DMS153 treated with DMSO at 0.1 percent for 48 hours (cell line): Measurements from ENCODE around the gene BNC2.

Experiments
- DNase-seq: peaks from one replicate; lab custom pipeline; 2025; ENCODE audit not compliant: unreplicated experiment; lab: John Stamatoyannopoulos, UW

Gene BNC2

DNA sequence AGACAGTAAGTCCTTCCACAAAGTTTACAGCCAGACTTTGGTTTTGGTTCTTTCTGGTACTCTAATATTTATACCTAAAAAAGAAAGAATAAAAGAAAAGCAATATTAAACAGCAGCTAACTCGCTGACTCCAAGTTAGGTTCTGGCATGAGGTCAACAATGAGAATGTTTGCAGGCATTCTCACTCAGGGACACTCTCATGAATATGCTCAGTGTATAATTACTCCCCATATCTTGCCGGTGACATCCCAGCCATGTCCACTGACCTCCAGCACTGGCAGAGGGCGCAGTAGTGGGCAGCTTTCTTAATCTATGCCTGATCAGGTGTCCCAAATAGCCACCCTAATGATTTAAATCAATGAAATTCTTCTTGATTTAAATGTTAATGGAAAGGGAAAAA lies 151.5 kb downstream of the BNC2 start:
- no peak for DNase-seq

DNA sequence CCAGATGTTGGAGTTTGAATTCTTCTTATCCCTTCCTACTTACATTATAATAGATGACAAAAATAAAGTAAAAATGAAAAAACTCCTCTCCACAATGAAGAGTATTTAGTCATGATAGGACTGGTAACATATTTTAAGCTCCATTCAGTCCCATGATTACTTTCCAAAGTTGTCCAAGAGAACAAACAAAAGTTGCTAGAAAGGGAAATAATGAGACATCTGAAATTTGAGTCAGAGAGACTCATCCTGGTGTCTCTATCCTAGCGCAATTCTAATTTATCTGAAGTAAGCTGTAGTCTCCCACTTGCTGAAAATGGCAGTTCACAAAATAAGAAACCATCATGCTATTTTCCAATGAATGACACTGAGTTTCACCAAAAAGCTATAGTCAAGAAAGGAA lies 152.2 kb downstream of the BNC2 start:
- no peak for DNase-seq

DNA sequence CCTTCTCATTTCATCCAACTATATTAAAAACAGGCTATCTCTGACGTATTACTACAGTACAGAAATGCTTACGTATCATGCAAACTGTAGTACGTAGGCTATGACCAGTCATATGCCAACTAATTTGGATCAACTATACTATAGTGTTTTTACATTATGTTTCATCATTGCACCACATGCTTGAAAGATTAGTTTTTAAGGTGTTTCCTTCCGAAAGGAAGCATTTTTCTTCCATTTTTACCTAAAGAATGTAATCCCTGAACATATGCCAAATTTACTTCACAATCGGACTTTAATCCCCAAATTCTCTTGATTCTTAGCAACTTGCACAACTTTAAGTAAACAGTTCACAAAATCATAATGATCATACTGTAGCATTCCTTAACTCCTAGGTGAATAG lies 153.9 kb downstream of the BNC2 start:
- no peak for DNase-seq

DNA sequence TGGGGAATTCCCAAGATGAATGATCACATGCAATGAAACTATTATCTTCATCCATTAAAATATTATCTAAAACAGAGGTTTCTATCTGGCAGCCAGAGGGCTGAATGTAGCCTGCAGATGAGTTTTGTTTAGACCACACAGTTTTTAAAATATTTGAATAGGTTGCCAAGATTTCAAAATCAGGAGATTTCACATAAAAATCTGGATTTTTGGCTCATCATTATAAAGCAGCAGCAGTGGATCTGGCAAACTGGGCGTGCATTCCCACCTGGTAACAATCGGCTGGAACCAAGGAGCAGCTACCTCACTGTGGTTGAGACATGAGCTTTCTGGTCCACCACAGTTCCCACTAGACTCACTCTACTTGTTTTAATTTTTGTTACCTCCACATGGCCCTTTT lies 155.1 kb downstream of the BNC2 start:
- DNase-seq: no peak

DNA sequence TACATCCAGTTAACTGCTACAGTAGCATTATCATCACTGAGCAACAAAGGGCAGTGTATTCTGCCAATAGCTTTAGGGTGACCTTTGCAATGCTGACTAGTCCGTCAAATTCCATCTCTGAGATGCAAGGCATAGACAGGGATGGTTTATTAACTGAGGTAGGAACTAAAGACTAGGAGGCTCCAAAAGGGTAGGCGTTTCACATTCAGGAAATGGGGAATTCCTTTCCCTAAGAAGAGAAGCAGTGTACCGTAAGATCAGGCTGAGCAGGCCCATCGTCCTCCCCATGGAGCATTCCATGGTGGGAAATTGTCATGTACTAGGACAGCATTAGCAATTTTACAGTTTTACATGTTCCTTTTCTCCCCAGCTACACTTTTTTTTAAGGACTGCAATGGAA lies 157.7 kb downstream of the BNC2 start:
- DNase-seq: no peak

DNA sequence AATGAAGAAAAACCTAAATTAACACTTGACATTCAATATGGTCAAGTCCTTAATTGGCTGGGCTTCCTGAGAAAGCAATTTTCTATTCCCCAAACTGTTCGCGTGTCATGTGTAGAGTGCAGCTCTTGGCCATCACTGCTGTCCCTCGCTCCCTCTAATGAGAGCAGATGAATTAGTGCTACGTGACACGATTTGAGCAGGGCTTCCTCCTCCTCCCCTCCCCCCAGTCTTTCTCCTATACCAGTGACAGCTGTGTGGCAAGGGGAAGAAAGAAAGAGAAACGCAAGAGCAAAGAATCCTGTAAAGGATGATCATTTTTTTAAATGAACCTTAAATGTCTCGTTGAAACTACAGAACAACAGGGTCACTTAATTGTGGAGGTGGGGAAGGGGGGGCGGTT lies 159.6 kb downstream of the BNC2 start:
- DNase-seq: no peak

DNA sequence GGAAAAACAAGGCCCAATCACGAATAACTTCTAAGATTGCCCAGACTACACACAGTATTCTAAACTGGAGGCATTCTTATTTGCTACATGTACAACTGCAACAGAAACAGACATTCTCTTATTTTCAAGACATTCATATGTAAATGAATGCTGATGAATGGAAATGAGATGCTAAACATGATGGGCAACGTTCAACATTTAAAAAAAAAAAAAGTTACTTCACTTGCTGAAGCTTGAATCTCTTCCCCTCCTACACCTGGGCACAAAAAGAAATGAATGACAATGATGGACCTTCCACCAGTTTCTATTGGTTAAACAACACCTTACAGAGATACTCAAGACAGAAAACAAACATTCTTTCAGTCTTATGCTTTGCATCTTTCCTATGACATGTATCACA lies 160.5 kb downstream of the BNC2 start:
- no peak for DNase-seq

DNA sequence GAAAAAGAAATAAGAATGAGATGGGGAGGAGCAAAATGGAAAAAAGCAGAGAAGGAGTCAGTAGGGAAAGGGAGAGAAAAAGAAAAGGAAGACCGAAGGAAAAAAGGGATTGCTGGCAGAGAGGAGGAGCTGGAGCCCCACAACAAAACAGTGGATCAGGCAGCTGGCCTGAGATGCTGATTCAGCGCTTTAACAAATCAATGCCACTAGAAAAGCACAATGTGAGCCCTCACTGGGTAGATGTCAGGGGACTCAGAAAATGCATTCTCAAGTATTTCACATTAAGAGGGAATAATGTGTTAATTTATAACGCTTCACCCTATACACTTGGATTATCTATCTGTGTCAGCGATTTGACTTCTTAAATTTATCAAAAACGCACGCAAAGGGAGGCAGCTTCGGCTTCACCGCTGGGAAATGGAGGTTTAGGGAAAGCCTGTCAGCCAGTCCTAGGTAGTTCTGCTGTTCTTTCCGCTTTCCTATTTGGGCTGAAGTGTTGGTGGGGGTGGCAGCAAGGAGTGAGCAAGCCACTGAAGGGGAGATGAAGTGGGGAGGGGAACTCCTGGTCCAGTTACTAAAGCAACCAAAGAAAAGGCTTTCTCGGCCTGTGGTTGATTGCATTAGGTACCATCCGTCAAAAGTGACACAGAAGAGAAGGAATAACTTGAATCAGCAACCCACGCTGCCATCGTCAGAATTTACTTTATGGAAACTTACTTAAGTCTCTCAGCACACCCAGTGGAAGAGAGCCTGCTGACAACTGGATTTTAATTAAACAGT lies 161.6 kb downstream of the BNC2 start:
- DNase-seq: no peak

DNA sequence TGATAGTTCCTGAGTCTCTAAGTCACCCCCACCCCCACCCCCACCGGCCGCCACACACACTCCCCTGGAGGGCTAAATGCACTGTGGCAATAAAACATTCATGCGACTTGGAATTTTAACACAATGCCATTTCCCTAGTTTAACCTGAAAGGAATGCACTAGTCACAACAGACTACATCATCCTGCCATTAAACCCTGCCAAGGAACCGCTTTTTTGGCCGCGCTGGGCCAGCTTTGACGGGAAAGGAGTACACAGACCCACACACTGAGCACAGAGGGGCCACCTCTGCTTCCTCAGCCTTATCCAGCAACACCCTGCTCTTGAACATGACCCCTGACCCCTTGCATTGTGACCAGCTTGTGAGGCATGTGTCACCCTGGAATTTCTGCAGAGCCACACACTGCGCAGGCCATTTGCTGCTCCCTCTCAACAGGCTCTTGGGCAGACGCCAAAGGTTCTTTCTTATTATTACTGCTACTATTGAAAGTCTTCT lies 165.3 kb downstream of the BNC2 start:
- no peak for DNase-seq

DNA sequence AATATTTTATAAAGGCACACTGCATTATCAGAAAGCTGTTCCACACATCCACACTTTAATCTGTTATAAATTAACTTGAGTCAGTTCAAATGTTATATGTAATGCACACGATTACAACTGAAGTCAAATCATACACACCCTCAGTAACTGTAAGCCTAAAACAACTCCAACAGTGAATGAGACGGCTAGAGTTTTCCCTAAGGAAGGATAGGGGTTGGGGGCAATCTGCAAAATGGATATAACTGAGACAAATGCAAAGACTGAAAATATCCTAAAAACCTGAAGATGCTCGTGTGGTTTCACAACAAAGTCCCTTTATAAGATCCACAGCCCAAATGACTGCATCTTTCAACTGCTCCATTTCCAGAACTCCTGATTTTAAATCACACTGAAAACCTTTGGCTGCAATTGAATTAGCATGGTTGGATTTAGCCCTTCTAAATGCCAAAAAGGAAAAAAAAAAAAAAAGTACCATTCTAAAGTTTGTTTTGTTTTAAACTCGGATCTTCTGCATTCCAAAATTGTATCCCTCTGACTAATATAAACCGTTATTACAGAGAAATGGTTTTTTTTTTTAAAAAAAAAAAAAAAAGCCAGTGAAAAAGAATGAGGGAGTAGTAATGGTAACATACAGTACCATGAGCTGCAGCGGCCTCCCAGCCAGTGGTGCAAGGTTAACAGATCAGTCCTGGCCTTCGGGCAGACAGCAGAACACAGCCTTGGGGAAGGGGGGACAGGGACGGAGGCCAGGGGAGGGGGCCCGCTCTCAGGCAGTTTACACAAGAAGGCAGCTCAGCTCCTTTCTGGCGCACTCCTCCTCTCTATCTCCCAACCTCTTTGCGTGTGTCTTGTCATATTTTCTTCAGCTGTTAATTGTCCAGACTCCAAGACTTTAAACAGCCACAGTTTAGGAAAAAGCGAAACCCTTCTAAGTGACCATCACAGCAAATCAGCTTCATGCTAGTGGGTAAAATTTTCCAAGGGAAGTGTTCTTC lies 166.1 kb downstream of the BNC2 start:
- DNase-seq: no peak

DNA sequence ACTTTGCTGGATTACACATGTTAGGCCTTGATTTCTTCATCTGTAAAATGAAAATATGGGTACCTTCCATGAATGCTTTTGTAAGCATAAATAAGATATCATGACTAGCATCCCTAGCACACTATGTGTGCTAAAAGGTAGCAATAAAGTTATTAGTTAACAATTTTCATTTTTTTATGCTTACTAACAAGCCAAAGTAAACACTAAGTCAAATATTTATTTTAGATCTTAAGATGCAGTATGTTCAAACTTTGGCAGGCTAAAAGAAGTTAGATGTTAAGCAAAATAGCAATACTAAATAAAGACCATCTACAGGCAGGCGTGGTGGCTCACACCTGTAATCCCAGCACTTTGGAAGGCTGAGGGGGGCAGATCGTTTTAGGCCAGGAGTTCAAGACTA lies 169.1 kb downstream of the BNC2 start:
- DNase-seq: no peak

DNA sequence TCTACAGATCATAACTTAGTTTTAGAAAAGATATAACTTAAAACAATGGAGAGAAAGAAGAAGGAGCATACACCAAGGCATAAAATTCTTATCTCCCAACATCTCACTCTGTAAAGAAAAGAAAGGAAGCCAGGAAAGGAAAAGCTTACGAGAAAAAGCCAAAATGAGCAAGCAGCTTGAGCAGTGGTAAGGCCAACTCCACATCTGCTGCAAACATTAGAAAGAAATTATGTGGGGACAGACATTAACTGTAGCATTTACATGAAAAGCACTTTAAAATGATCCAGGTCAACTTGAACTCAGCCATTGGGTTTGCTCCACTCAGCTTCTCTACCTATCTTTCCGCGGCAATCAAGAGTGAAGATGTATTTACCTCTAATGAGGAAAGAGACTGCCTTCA lies 176.9 kb downstream of the BNC2 start:
- no peak for DNase-seq

DNA sequence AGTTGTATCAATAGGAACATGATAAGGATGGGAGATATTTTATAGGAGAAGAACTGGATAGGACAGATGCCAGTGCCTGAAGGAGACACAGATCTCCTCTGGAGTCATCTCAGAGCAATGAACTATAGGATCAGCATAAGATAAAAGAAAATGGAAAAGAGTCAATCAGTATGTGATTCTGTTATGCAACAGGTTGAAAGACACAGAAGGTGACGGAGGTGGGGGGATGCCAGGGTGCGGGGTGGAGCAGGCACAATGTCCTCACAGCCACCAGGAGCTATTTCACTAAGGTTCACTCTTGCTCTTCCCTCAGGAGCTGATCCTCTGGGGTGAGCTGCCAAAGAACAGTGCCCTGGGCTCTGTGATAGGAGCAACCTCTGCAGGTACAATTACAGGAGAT lies 179.8 kb downstream of the BNC2 start:
- no peak for DNase-seq

DNA sequence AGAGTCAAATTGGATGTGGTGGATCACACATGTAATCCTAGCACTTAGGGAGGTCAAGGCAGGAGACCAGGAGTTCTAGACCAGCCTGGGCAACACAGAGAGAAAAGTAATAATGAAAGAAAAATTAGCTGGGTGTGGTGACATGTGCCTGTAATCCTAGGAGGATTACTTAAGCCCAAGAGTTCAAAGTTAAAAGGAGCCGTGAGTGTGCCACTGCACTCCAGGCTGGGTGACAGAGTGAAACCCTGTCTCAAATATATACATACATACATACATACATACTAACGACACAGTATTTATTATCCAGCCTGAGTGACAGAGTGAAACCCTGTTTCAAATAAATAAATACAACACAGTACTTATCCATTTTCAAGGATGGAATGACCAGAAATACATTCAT lies 180.3 kb downstream of the BNC2 start:
- DNase-seq: no peak

DNA sequence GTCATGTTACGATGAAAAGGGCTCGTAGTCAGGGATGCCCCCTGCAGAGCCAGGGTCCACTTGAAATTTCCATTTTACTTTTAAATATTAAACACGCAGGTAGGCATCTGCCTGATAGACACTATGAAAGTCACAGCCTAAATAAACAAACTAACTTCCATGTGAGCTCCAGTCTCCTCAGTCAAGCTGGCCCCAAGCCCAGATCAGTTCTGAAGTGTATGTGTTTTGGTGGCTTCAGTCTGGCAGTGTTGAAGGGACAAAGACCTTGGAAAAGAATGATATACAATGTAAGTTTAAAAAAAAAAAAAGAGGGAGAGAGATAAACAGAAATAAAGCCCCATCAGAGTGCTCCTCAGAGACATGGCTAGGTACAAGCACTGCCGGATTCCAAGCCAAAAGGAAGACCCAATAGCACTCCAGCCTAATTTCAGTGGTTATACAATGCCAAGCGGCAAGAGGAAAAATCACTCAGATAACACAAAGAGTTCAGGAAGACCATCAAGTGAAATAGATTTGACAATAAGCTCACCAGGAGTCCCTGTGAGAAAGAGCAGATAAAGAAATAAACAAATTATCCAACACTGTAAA lies 181.0 kb downstream of the BNC2 start:
- peak; percentile 82 for DNase-seq

DNA sequence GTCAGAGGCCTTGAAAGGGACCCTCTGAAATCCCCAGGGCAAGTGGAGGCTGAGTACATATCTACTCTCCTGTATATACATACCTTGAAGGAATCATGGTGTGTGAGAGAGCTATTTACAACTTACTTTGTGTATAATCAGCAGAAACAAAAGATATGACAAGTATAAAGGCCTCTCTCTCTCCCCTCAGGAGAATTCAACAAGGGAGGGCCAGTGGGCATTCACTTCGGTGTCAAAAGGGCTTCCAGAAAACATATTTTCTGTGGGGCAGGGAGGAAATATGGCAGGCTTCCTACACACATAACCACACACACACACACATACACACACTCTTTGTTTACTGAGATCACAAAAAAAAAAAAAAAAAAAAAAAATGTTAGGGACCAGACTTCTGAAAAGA lies 181.7 kb downstream of the BNC2 start:
- DNase-seq: peak; percentile 31

DNA sequence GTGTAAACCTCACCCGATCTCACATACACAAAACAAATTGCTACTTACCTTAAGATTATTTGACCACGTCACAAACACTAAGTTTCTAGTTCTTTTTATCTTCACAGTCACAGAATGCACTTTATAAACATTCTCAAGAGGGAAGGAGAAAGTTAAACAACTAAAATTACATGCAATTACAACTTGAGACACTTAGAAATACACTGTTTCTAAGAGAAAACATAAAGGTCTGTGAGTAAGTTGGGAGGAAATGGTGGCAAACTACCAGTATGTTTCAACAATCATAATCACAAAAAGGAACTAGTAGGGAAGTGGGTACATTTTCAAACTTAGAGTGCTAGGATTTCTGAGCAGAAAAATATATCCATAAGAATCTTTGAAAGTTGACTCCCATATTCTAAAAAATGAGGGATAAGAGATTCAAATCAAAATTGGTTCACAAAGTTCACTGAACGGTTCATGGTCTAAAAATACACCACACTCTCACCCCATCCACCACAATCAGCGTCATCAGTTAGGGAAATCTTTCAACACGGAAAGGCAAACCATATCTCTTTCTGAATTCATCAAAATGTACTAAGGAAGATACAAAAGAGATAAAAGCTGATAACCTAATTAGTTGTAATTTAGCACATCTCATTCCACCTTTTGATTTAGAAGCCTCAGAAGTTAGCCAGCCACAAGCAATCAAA lies 182.6 kb downstream of the BNC2 start:
- DNase-seq: no peak

DNA sequence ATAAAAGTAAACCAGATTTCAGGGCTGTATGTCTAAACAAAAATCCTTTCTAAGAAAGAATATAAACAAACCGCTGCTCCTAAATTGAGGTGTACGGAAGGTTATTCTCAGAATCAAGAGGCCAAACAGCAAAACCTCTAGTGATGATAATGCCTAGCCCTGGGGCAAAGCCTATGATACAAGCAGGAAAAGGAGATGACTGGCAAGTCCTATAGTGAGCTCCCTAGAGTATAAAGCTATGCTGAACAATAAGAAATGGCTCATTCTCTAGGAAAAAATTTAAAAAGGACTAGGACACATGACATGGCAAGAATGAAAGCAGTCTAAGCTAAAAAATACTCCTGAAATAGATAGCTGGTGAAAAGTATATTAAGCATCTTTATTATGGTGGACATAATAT lies 187.1 kb downstream of the BNC2 start:
- no peak for DNase-seq

DNA sequence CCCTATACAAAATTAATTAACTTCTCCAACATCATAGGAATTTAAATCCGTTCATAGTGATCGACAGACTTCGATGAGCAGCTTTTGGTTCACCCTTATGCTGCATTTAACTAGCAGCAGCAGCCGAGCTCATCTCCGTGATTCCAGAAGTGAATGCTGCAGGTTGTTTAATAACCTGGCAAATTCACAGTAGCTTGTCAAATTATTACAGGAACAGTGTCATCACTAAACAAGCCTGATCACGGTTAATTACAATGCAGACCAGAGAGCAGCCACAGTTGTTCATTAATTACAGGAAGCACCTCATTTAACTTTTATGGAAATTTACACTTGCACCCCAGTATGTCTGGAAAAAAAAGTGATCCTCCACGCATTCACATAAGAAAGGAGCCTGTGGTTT lies 188.2 kb downstream of the BNC2 start:
- DNase-seq: no peak

DNA sequence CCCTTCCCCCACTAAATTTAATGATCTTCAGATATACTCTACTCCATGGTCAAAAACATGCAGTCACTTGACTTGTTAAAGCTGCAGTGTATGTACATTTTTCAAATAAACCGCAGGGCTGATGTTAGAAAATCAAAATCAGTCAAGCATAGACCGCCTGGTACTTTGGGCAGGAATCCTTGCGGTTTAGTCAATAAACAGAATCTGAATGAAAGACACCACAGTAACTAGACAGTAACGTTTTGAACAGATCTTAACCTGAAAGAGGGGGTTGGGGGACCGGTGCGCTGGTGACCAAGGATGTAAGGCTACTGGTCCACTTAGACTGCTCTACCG lies 188.8 kb downstream of the BNC2 start:
- DNase-seq: no peak

DNA sequence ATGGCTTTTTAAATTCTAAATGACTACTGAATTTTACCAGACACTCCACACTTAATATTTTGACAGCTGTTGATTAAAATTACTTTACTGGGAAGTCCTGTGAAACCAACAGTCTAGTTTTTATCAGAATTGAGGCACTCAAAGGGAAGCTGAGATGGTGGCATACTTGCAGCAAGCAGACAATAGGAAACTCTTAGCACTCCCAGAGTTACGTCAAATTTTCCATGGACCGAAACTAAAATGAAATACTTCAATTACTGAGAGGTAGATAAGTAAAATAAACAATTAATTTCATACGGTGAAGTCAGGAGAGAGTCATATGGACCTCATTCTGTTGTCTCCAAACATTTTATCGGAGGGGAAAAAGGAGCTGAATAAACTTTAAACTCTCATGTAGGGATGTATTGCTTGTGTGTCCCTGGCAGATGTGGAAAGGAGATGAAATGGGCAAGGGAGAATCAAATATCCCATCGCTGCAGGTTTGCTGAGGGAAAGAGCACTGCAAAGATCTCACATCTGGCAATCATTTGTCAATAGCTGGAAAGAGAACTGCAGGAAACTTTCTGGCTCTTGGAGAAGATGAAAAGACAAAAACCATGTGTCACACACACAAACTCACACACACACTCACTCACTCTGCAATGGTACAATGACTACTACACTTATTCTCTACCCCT lies 189.4 kb downstream of the BNC2 start:
- no peak for DNase-seq
